GM12873 (cell line): Measurements from ENCODE around the gene CRYGN.

Experiments
- CTCF ChIP-seq: IDR thresholded peaks from 2 replicates; pipeline ENCODE4 v1.5.1; 2012; ENCODE audit warnings: low read depth, mild to moderate bottlenecking, moderate library complexity, low read length, control low read depth; ENCODE audit not compliant: insufficient read depth; ENCODE audit errors: missing control alignments

The CRYGN gene

DNA sequence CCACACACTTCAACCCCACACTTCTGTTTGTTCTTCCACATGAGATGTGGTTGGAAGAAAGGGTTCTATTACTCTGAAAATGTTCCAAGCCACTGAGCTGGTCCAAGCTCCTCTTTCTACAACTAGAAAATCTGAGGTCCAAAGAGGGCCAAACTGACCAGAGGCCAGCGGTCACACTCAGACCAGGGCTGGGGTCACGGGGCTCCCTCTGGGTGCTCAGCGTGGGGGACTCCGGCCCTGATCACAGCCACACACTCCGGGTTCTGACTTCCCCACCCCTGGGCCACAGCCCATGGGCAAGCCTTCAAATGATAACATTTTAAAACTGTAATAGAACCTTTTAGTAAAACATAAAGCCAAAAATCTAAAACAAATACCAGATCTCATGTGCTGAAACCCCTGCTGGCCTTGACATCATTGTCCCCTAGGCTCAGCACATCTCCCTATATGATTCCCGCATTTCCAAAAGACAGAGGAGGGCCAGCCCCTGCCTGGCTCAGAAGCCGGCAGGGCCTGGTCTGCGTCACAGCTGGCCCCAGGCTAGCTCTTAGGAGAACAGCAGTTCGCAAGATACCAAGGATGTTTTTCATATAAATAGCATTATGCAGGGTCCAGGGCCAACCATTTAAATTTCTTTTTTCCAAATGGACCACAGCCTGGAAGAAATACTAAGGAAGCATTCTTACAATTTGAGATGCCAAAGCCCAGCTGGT, 3.3 kb downstream of the CRYGN start:
- no peak for TF ChIP-seq CTCF

GRCh38 chr7:151435971-151436370, 4.0 kb downstream of the CRYGN start:
- no peak for TF ChIP-seq CTCF

DNA sequence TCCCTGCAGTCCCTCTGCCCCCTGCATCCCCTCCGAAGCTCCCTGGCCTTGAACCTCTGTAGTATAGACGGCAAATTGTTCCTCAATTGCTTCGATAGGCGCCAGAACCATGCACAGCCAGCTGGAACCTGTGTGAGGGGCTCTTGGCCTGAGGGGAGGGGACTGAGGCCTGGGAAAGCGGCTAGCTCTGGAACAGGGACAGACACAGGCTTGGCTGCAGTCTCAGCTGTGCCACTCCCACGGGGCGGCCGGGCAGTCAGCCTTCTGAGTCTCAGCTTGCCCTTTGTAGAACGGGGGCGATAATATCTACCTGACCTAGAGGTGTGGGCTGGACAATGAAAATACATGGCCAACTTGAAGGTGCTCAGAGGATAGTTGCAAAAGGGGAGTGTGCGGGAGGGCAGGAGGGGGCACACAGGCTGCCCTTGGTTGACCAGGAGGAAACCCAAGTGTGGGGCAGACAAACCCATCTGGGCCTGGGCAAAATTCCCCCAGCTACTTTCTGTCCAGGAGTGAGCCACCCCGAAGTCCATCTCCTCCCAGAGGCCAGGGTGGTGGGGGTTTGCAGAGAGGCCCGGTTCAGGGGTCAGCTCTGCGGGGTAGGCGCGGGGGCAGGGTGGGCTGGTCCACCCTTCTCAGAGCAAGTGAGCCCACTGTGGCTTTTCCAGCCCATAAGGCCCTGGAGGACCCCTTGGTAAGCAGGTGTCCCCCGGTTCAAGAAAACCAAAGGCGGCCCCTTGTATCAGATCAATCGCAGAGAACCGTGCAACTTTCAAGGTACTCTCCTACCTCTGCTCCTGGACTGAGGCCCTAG, 4.6 kb downstream of the CRYGN start:
- TF ChIP-seq CTCF, result no peak

DNA sequence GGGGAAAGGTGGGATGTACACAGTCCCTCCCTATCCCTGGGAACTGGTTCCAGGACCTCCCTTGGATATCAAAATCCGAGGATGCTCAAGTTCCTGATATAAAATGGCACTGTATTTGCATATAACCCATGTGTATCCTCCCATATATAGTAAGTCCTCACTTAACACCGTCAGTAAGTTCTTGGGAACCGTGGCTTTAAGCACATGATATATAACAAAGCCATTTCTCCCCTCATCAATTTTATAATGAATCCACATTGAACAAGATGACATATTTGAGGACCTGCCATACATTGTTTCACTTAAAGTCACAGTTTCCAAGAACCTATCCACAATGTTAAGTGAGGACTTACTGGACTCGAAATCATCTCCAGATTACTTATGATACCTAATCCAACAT, 5.4 kb downstream of the CRYGN start:
- TF ChIP-seq CTCF, result no peak

GRCh38 chr7:151433721-151434400, 6.1 kb downstream of the CRYGN start:
- TF ChIP-seq CTCF, result no peak

DNA sequence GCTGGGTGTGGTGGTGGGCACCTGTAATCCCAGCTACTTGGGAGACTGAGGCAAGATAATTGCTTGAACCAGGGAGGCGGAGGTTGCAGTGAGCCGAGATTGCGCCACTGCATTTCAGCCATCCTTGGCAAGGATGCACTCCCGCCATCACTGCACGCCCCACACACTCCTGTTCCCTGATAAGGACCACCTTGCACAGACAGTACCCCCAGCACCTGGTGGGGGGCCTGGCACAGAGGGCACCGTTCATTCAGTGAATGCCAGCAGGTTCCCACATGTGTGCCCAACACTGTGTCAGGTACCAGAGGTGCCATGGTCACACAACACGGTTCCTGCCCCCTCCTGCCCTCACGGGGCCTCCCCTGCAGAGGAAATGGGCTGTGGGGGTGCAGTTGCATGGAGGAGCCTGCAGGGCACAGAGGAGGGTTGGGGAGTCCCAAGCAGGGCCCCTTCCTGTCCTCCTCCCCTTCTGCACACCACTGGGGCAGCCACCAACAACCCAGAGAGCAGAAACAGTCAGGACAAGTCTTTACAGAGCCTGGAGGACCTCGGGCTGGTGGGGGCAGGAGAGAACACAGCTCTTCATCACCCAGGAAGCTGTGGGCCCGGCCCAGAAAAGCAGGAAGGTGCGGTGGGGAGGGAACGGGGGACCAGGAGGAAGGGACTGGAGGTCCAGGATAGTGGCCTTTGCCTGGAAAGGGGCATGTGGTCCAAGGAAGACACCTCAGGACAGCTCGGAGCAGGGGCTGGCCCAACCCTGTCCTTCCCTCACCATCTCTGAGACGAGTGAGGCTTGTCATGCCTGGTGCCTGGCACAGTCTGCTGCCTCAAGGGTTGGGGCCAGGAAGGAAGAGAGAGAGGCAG, 7.1 kb downstream of the CRYGN start:
- TF ChIP-seq CTCF, result peak; percentile 72
